Loucy (cell line): ENCODE measurements around the gene C19orf85.

ENCODE experiments used
- CTCF ChIP-seq: fragments of 200-600 bp; sonication (generic); conservative IDR thresholded peaks from 2 replicates; pipeline ENCODE4 v1.5.1; 2014; ENCODE audit warnings: mild to moderate bottlenecking, antibody characterized with exemption, low read length
- EZH2phosphoT487 ChIP-seq: fragments of 200-600 bp; IDR thresholded peaks from 2 replicates; pipeline ENCODE4 v1.6.1; 2018; ENCODE audit warnings: antibody characterized with exemption, mild to moderate bottlenecking, moderate library complexity, borderline replicate concordance

- TF ChIP-seq CTCF (peak; percentile 94), EZH2phosphoT487 (no peak)
Observed at GRCh38 chr19:55503502-55504251, 39.1 kb upstream of the C19orf85 start.
